MM.1S (cell line): Measurements from ENCODE around the gene BTK.

Source experiments
- DNase-seq: peaks from one replicate; pipeline ENCODE4 v3.0.0-alpha.2; 2015
- H2AFZ ChIP-seq: fragments of 300-600 bp; sonication (generic); 2 replicates; pipeline ENCODE4 v1.6.0; 2016; ENCODE audit warnings: antibody characterized with exemption, low read length
- H3F3A ChIP-seq: fragments of 300-600 bp; sonication (generic); 2 replicates; pipeline ENCODE4 v1.6.1; 2016; ENCODE audit warnings: mild to moderate bottlenecking, antibody characterized with exemption, low read length, moderate library complexity, mixed read lengths; ENCODE audit not compliant: insufficient read depth
- H3K27ac ChIP-seq: fragments of 300-600 bp; sonication (generic); 2 replicates; pipeline ENCODE4 v1.5.1; 2016; ENCODE audit warnings: mild to moderate bottlenecking, low read length
- H3K27me3 ChIP-seq: fragments of 300-600 bp; sonication (generic); replicated peaks from 2 replicates; pipeline ENCODE4 v1.6.0; 2016; ENCODE audit warnings: low read length; ENCODE audit not compliant: insufficient read depth
- H3K36me3 ChIP-seq: fragments of 300-600 bp; sonication (generic); replicated peaks from 2 replicates; pipeline ENCODE4 v1.6.1; 2016; ENCODE audit warnings: mild to moderate bottlenecking, low read length, mixed read lengths; ENCODE audit not compliant: insufficient read depth
- H3K4me1 ChIP-seq: fragments of 300-600 bp; sonication (generic); 2 replicates; pipeline ENCODE4 v1.6.1; 2016; ENCODE audit warnings: low read length, mixed read lengths
- H3K4me2 ChIP-seq: fragments of 300-600 bp; sonication (generic); 2 replicates; pipeline ENCODE4 v1.6.0; 2016; ENCODE audit warnings: low read depth, low read length
- H3K4me3 ChIP-seq: fragments of 300-600 bp; sonication (generic); 2 replicates; pipeline ENCODE4 v1.5.1; 2016; ENCODE audit warnings: low read length, mixed read lengths
- H3K79me2 ChIP-seq: fragments of 300-600 bp; sonication (generic); 2 replicates; pipeline ENCODE4 v1.6.1; 2016; ENCODE audit warnings: mixed run types, low read length, mixed read lengths
- H3K9ac ChIP-seq: fragments of 300-600 bp; sonication (generic); 2 replicates; pipeline ENCODE4 v1.6.1; 2016; ENCODE audit warnings: low read length, mixed read lengths
- H3K9me2 ChIP-seq: fragments of 300-600 bp; sonication (generic); replicated peaks from 2 replicates; pipeline ENCODE4 v1.6.1; 2016; ENCODE audit warnings: mild to moderate bottlenecking, low read length, mixed read lengths; ENCODE audit not compliant: insufficient read depth
- H3K9me3 ChIP-seq: fragments of 300-600 bp; sonication (generic); replicated peaks from 2 replicates; pipeline ENCODE4 v1.6.1; 2016; ENCODE audit warnings: mild to moderate bottlenecking, low read length, mixed read lengths; ENCODE audit not compliant: insufficient read depth
- H4K20me1 ChIP-seq: fragments of 300-600 bp; sonication (generic); 2 replicates; pipeline ENCODE4 v1.6.1; 2016; ENCODE audit warnings: mild to moderate bottlenecking, low read length, moderate library complexity, mixed read lengths; ENCODE audit not compliant: insufficient read depth
- CTCF ChIP-seq: fragments of 300-600 bp; sonication (generic); IDR thresholded peaks from 2 replicates; pipeline ENCODE4 v1.5.1; 2016; ENCODE audit warnings: antibody characterized with exemption, low read length, mixed read lengths
- EZH2 ChIP-seq: fragments of 300-600 bp; sonication (generic); optimal IDR thresholded peaks from 2 replicates; pipeline ENCODE3; 2017; ENCODE audit warnings: low read depth, mild to moderate bottlenecking, antibody characterized with exemption, low read length, mixed read lengths
- EZH2phosphoT487 ChIP-seq: fragments of 300-600 bp; sonication (generic); IDR thresholded peaks from 2 replicates; pipeline ENCODE4 v1.6.1; 2018; ENCODE audit warnings: antibody characterized with exemption, low read length

Gene BTK

GRCh38 chrX:101417190-101417589 lies 31.2 kb upstream of the BTK start:
- Histone ChIP-seq H3K27me3 (no peaks in the 10 kb centered on the region), H3K27ac (no peak overlapping the region), H3F3A (no peaks in the 10 kb centered on the region), H4K20me1 (no peaks in the 10 kb centered on the region), H3K9me3 (no peaks in the 10 kb centered on the region), H3K4me1 (peaks cover 12% of the 10 kb centered on the region), H3K9ac (no peak overlapping the region), H2AFZ (no peak overlapping the region), H3K79me2 (peaks cover 9% of the 10 kb centered on the region), H3K4me2 (no peak overlapping the region), H3K4me3 (no peak overlapping the region), H3K9me2 (no peaks in the 10 kb centered on the region), H3K36me3 (no peaks in the 10 kb centered on the region)
- no peak for DNase-seq
- no peak for TF ChIP-seq EZH2phosphoT487
- TF ChIP-seq EZH2 = no peak
- TF ChIP-seq CTCF = no peak

- H3K4me1 ChIP-seq = peaks cover 12% of the 10 kb centered on the region
- H3K36me3 ChIP-seq = no peaks in the 10 kb centered on the region
- H3K79me2 ChIP-seq = peaks cover 14% of the 10 kb centered on the region
- no peak overlapping the region for H2AFZ ChIP-seq
- H3K9ac ChIP-seq = no peak overlapping the region
- no peak overlapping the region for H3K27ac ChIP-seq
- no peak overlapping the region for H3K4me2 ChIP-seq
- H3K9me3 ChIP-seq = no peaks in the 10 kb centered on the region
- DNase-seq = no peak
- no peaks in the 10 kb centered on the region for H3K27me3 ChIP-seq
- H4K20me1 ChIP-seq = no peaks in the 10 kb centered on the region
- TF ChIP-seq EZH2phosphoT487 = no peak
- TF ChIP-seq EZH2 = no peak
- no peak for TF ChIP-seq CTCF
- no peaks in the 10 kb centered on the region for H3F3A ChIP-seq
- no peaks in the 10 kb centered on the region for H3K9me2 ChIP-seq
- no peak overlapping the region for H3K4me3 ChIP-seq
Measured at GRCh38 chrX:101416691-101417090, 30.7 kb upstream of the BTK start.

GRCh38 chrX:101415180-101416145 lies 29.5 kb upstream of the BTK start:
- no peaks in the 10 kb centered on the region for H3K36me3 ChIP-seq
- peaks cover 12% of the 10 kb centered on the region for H3K4me1 ChIP-seq

More at GRCh38 chrX:101415180-101416145, 29.5 kb upstream of the BTK start:
- Histone ChIP-seq H3K9me3 (no peaks in the 10 kb centered on the region), H3K27me3 (no peaks in the 10 kb centered on the region), H3K9ac (no peak overlapping the region), H3K9me2 (no peaks in the 10 kb centered on the region), H3K4me2 (peak overlapping the region; percentile 17; the same call in 1 of the 2 replicates), H3K4me3 (no peak overlapping the region), H3K79me2 (peaks cover 25% of the 10 kb centered on the region), H3F3A (no peaks in the 10 kb centered on the region), H4K20me1 (no peaks in the 10 kb centered on the region), H2AFZ (peak overlapping the region; percentile 17; the same call in 1 of the 2 replicates), H3K27ac (peak overlapping the region; percentile 30; the same call in 1 of the 2 replicates)
- peak; percentile 69 for DNase-seq
- TF ChIP-seq CTCF (peak; percentile 83), EZH2 (no peak), EZH2phosphoT487 (no peak)
